ENCODE data around the gene ATL1.
"Not testable (repeated sequence)": the region's sequence is repeated elsewhere in the genome, so short reads cannot be mapped to it uniquely, and the experiment has no call there.

Gene ATL1

DNA sequence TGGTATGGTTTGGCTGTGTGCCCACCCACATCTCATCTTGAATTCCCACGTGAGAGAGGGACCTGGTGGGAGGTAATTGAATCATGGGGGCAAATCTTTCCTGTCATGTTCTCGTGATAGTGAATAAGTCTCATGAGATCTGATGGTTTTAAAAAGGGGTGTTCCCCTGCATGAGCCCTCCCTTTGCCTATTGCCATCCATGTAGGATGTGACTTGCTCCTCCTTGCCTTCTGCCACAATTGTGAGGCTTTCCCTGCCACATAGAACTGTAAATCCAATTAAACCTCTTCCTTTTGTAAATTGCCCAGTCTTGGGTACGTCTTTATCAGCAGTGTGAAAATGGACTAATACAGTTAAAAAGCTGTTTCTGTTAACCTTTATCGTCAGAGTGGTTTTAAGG lies 21.9 kb upstream of the ATL1 start:
- not testable (repeated sequence) for DNase-seq

DNA sequence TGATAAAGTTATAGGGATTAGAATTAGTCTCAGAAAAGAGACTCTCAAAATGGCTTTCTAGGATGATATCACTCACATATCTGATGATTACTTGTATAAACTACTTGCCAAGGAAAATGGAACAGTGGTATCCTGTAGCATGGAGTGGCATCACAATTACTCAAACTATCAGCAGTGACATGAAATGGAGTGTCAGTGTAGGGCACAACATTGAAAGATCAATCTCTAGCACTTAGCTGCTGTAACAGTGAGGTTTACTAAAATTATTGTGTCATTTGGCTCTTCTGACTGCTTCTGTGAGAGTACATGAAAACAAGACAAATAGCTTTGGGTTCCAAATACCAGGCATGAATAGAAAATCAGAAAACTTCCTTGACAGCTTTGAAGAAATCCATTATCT lies 20.9 kb upstream of the ATL1 start:
- no peak for DNase-seq

DNA sequence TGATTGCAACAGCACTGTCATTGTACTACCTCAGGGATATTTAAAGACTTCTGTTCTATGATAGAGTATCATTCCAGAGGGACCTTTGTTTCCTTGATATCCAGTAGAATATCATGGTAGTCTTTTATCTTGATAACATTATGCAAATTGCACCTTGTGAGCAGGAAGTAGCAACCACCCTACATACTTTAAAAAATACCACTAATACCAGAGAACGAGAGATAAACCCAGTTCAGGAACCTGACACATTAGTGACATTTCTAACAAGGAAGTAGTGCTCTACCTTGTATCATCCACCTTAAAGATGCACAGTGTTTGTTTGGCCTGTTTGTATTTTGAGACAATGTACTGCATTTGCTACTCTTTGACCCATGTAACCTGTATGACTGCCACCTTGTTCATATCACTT lies 18.8 kb upstream of the ATL1 start:
- no peak for DNase-seq

DNA sequence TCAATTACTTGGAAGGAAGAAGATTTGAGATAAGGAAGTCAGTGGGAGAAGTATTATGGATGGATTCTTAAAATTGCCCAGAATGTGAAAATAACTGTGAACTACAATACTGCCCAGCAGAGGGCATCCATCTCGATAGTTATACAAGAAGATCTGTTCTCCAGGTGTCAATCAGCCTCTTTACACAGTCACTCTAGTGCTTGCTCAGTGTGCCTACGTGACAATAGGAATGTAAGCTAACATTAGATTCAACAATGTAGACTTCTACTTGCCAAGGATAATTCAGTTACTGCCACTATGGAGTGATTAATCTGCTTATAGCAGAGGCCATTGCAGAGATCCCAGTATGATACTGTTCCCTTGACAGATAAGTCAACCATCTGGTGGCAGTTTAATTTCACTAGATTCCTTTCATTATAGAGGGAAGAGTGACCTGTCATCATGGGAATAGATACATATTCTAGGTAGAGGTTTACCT lies 17.0 kb upstream of the ATL1 start:
- no peak for DNase-seq

DNA sequence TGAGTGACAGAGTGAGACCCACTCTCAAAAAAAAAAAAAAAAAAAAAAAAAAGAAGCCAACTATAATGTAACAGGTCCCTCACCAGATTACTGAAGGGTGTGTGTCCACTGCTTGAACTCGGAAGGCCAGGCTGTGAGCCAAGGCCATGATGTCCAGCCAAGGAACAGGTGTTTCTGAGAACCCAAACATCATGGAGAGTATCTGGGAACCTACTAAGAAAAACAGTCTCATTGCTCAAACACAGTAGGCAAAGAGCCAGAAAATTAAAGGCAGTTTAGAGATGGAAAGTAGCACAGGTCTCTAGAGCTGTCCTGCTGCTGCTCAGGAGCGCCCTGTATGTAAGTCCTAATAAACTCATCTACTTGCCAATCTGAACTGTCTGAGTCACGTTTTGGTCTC lies 15.0 kb upstream of the ATL1 start:
- DNase-seq = no peak

DNA sequence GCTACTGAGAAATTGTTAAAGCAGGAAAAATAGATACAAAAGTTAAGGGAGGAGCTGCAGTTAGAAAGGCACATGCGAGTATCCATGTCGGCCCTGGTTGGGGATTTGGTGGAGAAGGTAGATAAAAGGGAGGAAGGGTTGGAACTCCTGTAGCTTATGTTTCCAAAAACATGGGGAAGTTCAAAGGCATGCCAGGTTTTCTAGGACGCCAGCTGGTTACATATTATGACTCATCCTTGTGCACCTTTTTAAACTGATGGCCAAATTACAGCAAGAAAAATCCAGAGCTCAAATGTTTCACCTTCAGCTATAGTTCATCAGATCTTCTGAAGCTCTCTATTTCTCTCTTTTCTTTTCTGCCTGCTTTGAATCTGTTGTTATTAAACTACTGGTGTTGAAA lies 14.3 kb upstream of the ATL1 start:
- DNase-seq = no peak

DNA sequence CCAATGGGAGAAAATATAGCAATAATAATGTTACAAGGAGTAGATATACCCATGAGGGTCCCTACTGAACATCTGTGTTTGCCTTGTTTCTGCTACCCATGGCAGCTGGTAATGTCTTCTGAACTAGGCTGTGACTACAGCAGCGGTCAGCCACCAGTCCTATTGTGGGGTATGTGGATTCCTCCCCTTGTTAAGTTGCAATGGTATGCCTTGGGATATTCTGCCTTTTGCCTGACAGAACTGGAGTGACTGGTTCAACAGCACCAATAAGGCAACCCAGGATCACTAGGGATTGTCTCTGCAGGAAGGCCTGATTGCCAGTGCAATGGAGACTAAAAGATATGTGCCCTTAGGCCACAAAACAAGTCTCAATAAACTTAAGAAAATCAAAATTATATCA lies 9.7 kb upstream of the ATL1 start:
- DNase-seq = no peak

DNA sequence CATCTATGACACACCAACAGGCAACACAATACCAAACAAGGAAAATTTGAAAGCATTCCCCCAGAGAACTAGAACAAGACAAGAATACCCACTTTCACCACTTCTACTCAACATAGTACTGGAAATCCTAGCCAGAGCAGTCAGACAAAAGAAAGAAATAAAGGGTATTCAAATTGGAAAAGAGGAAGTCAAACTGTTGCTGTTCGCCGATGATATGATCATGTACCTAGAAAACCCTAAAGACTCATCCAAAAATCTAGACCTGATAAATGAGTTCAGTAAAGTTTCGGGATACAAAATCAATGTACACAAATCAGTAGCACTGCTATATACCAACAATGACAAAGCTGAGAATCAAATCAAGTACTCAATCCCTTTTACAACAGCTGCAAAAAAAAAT lies 8.1 kb upstream of the ATL1 start:
- no peak for DNase-seq

DNA sequence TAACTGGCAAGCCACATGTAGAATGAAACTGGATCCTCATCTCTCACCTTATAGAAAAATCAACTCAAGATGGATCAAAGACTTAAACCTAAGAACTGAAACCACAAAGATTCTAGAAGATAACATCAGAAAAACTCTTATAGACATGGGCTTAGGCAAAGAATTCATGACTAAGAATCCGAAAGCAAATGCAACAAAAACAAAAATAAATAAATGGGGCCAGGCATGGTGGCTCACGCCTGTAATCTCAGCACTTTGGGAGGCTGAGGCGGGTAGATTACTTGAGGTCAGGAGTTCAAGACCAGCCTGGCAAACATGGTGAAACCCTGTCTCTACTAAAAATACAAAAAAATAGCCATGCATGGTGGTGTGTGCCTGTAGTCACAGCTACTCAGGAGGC lies 7.1 kb upstream of the ATL1 start:
- DNase-seq = not testable (repeated sequence)

DNA sequence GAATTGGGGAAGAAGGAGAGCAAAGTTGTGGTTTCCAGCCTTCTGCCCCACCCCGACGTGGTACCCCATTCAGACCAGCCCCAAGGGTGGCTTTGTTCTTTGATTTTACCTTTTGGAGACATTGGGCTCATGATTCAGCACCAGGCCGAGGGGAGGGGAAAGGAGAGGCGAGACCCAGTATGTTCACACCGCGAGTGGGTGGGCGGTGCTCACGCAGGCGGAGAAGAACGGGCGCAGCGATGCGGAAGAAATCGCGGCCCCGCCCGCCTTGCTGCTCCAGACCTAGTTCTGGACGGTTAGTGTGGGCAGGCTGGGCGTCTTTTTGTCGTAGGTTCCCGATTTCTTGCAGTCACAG lies 963 bp downstream of the ATL1 start:
- no peak for DNase-seq

DNA sequence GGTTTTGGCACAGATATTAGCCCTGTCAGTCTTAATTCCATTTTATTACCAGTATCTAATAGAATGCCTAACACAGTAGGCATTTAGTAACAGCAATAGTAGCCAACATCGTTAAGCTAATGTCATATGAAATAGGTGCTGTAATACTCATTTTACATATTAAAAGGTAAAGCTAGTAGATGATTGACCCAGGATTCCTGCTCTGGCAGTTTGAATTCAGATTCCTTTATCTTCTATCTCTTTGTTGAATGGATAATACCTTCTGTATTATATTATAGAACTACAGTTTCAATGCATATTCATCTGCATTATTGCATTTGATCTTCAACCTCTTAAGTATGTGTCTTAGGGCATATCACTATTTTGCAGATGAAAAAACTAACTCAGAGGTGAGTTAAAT lies 2.9 kb downstream of the ATL1 start:
- no peak for DNase-seq

DNA sequence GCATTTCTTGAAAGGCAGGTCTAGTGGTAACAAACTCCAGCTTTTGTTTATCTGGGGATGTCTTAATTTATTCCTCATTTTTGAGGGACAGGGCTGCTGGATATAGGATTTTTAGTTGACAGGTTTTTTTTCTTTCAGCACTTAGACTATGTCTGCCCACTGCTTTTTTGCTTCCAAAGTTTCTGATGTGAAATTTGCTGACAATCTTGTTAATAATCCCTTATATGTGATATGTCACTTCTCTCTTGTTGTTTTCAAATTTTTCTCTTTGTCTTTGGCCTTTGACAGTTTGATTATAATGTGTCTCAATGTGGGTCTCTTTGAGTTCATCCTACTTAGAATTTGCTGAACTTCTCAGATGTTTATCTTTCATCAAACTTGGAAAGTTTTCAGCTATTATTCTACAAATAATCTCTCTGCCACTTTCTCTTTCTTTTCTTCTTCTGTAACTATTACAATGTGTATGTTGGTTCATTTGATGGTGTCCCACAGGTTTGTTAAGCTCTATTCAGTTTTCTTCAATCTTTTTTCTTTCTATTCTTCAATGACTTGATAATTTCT lies 9.8 kb downstream of the ATL1 start:
- no peak for DNase-seq

DNA sequence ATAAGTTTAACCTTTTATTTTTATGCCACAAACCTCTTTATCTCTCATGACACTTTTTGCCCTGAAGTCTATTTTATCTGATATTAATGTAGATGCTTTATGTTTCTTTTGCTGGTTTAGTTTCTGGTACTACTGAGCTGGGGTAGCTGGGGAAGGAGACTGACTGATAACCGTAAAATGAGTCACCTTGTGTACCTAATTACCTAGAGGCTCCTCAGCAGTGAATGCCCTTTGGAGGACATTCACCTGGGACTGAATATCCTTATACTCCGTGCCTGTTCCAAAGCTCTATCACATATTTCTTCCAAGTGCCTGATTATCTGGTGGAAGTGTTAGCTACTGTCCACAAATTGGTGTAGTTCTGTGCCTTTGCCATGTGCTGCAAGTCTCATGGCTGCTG lies 13.9 kb downstream of the ATL1 start:
- DNase-seq = no peak

DNA sequence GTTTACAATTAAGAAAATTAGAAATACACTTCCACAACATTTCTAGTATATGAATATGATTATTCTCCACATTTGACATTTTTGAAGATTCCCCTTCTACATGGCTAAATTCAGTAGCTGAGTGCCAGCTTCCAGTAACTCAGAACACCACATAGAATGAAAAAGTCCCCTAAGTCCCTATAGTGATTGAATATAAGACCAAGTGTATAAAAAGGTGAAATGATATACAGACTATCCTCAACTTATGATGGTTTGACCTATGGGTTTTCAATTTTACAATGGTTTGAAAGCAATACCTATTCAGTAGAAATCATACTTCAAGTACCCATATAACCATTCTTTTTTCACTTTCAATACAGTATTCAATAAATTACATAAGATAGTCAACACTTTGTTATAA lies 15.8 kb downstream of the ATL1 start:
- no peak for DNase-seq

DNA sequence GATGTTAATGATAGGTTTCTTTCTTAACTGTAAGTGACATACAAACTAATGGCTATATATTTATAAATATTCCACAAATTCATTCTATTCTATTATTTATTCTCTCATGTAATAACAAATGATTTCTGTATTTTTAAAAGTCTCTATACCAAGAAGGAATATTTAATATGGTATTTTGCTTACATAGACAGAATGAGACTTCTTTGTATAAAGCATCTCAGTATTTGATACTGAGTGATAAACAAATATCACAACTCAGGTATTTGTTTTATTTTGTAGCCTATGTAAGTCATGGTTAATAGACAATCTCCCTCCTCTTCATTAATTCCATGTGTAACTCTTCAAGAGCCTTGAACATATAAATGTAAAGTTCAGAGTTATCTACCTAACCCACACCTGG lies 18.0 kb downstream of the ATL1 start:
- no peak for DNase-seq

DNA sequence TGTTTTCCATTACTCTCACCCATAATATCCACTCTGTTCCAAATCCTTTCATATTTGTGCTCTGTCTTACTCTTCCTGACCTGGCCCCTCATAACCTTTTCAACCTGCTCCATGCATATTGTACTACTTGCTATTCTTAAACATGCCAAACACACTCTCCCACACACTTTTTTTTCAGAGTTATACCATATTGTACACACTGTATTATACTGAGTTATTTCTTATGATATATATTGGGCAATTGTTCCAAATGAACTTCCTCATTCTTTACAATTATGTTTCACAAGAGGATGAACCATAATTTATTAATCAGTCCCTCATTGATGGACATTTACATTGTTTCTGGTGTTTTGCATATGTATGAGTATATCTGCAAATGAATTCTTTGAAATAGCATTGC lies 18.5 kb downstream of the ATL1 start:
- no peak for DNase-seq

DNA sequence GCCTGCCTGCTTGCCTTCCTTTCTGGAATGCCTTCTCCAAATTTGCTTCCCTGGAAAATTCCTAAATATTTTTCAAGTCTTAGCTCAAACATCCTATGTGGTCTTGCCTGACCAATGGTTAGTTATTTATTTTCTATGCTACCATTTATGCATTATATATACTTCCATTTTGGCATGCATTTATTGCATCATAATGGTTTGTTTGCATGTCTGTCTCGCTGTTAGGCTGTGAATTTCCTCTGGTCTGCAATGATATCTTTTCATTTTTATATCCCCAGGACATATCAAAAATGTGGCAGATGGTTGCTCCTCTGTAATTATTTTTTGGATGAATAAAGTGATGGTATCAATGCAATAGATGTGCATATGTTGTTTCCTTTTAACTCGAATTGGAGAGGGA lies 30.5 kb downstream of the ATL1 start:
- no peak for DNase-seq

DNA sequence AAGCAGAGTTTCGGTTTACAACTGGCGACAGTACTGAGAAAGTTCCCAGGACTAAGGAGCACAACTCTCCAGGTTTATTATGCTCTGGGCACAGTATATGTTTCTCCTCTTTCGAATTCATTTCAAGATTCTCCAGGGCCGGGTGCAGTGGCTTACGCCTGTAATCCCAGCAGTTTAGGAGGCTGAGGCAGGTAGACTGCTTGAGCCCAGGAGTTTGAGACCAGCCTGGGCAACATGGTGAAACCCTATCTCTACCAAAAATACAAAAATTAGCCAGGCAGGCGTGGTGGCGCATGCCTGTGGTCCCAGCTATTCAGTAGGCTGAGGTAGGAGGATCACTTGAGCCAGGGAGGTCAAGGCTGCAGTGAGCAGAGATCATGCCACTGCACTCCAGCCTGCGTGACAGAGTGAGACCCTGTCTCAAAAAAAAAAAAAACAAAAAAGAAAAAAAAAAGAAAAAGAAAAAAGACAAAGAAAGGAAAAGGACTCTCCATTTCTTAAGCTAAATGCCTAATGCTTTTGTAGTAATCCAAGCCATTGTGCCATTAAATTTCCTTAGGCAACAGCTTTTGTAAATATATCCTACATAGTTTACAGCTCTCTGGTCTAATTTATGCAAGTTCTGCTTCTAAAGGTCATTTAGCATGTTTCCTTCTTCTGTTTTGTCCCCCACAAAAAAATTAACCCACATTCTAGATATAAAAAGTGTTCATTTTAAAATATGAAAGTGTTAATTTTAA lies 34.8 kb downstream of the ATL1 start:
- DNase-seq = no peak

DNA sequence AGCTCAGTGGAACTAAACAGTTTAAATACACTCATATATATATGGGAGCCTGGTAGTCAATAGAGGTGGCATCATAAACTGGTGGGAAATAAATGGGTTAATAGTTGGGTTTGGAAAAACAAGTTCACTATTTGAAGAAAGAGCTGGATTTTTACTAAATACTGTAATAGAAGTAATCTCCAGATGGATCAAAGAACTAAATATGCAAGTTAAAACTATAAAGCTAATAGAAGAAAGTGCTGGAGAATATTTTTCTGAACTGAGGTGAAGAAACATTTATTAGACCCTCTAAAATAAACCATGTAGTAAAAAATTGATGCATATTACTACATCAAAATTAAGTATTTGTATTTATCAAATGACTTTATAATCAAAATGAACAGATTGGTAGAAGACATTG lies 38.8 kb downstream of the ATL1 start:
- no peak for DNase-seq

DNA sequence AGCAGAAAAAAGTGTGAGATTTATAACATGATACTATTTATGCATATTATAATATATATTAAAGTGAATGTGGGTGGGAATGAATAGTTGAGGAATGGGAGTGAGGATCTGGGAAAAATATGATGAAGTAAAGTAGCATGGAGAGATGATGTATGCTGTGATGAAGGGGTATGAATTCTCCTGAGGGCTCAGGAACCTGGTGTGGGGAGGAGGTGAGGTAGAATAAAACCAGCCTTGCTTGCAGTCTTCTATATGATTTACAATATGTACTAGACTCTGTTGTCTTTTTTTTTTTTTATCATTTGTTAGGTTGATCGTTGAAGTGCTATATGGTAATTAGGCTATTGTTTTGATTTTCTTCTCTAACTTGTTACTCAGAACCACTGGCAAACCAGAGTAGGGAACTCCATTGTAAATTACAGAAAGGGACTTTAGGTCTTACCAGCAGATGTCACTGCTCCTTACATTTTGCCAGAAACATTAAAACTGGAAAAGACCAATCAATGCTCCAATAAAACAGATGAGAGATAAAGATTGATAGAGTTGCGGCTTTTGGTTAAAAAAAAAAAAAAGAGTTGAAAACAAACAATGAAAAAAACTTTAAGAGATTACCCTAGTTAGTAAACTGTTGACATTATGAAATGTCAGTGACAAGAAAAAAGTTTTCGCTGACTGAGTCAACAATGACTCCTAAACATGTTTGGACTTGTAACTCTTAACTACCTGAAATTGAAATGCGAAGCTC lies 39.9 kb downstream of the ATL1 start:
- DNase-seq = no peak

DNA sequence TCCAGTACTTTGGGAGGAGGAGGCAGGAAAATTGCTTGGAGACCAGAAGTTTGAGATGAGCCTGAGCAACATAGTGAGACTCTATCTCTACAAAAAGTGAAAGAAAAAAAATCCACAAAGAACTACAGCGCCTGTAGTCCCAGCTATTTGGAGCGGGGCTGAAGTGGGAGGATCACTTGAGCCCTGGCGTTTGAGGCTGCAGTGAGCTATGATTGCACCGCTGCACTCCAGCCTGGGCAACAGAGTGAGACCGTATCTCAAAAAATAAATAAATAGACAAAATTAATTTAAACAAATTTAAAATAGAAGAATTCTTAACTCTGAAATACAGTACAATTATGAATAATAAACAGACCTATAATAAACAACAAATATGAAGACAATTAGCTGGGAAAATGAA lies 40.9 kb downstream of the ATL1 start:
- no peak for DNase-seq

DNA sequence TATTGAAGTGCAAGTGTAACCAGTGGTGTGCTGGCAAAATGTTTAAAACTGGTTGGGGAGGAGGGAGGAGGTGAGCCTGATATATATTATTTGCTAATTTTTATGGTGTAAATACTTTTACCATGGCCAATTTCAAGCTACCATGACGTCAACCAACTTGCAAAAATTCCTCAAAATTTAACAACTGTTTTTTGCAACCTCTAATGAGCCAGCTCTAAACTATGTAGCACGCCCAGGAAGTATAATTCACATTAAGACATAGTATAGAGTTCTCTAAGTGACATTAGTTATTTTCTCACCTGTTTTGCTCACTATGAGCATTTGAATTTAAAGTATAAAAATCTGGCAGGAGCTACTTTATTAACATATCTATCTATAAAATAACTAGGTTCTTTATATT lies 41.4 kb downstream of the ATL1 start:
- no peak for DNase-seq

DNA sequence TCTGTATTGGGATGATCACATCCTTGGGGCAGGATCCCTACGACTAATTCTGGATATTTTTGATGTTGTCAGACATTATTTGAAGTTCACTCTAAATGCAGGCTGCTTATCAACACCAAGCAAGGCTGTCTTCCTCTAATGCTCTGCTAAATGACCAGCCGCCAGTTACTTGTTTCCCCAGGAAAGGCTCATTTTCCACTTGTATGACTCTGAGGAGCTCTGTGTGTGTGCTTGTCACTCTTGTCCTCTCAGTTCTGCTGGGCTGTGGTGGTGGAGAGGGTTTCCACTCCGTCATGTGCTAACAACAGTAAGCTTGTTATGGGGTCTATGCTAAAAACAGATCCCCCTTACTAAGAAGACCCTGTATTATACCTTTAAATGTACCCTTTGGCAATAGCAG lies 42.1 kb downstream of the ATL1 start:
- no peak for DNase-seq

DNA sequence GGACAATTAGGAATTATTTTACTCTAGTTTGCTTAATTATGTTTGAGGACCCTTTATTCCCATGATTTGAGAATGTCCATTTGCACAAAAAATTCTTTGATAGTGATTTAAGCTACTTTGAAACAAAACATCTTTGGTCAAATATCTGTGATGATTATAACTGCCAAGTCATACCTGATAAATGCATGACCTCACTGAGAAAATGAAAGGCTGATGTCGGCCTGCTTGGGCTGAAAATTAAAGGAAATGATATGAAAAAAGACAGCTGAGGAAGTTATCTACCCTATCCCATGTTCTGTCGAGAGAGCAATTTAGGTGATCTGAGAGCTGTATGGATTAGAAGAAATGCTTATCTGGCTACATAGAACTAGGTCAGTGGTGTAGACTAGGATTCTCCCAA lies 43.6 kb downstream of the ATL1 start:
- no peak for DNase-seq

DNA sequence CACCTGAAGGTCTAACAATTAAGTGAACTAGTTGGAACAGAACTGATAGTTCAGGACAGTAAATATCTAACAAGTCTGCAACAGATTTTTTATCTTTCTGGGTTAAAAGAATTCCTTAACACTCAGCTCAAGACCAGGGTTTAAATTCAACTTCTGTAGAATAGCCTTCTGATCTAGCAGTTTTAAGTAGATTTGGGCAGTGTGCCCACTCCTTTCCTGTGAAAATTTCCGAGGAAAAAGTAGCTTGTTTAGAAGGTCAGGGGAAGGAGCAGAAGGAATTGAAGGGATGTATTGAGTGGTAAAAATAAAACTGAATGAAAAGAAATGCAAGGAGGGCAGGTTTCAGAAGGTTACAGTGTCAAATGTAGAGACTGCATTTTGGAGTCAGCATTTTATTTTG lies 45.8 kb downstream of the ATL1 start:
- DNase-seq = no peak
